Activated T-helper 9 cell treated with anti-CD3 and anti-CD28 coated beads, Interleukin-2, amount 50 U/mL, for 16 hours (primary cell): ENCODE data around the gene VTCN1.
"Not testable (repeated sequence)": the region's sequence is repeated elsewhere in the genome, so short reads cannot be mapped to it uniquely, and the experiment has no call there.

Source experiments
- DNase-seq: peaks from one replicate; pipeline ENCODE4 v3.0.0-alpha.2; 2020; ENCODE audit warnings: low read depth

Gene VTCN1

DNA sequence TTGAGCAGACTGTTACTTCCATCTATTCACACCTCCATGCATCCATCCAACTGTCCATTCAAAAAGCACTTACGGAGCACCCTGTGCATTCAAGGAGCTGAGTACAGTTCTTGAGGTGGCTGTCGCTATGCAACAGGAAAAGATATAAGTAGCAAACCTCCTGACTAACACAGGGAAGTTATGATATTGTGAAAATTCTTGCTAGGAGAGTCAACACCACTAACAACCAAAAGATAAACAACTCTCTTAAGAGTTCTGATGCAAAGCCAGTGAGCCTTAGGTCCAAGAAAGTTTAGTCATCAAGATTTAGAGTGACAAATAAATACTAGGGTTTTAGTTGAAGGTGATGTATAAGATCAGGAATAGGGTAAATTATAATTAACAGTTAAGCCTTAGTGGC lies 44.7 kb downstream of the VTCN1 start:
- no peak for DNase-seq

DNA sequence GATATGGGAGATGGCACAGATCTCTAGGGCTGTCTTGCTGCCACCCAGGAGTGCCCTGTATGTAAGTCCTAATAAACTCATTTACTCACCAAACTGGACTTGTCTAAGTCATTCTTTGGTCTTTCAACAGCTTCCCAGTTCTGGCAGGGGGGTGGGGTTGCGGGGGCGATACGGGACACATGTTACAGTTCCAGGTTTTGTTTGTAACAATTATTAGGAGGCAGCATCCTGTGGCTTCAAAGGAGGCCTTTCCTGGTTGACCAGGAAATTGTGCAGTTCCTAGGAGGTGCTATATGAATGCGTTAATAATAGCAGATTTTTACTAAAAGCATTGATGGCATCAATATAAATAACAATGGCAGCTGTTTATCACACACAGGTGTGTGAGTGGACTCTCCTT lies 46.5 kb downstream of the VTCN1 start:
- DNase-seq: no peak

DNA sequence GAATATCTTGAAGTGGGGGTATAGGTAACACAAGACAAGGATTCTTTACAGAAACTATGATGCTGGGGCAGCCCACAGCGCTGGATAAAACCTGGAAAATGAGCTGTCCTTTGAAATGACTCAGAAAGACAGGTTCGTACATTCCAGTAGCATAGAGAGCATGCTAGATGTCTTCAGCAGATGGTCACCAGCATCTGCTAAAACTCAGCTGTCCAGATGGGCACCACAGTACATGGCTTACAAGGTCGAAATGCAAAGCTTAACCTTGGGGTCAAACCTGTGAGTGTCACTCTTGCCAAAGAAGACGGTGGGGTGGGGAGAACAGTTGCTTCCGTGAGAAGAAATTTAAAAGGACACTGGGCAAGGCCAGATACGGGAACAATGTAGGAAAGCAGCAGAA lies 47.9 kb downstream of the VTCN1 start:
- DNase-seq: no peak

DNA sequence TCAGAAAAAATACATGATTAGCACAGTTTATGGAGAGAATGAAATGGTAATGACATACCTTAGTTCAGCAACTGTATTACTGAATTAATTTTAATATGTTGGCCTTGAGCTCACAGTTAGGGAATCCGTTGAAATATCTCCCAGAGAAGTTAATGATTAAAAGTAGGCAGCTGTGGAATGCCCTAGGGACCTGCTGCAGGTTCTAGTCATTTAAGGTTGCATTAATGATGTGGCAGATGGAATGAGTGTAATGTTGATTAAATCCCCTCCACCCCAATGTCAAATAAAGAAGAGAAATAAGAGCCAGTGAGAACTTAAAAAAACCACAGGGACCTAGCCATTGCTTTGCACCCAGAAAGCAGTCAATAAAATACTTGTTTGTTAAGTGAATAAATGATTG lies 48.8 kb downstream of the VTCN1 start:
- no peak for DNase-seq

DNA sequence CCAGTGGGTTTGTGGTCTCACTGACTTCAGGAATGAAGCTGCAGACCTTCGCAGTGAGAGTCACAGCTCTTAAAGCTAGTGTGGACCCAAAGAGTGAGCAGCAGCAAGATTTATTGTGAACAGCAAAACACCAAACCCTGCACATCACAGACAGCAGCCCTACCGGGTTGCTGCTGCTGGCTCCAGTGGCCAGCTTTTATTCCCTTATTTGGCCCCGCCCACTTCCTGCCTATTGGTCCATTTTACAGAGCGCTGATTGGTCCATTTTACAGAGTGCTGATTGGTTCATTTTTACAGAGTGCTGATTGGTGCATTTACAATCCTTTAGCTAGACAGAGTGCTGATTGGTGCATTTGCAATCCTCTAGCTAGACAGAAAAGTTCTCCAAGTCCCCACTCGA lies 59.4 kb downstream of the VTCN1 start:
- not testable (repeated sequence) for DNase-seq

DNA sequence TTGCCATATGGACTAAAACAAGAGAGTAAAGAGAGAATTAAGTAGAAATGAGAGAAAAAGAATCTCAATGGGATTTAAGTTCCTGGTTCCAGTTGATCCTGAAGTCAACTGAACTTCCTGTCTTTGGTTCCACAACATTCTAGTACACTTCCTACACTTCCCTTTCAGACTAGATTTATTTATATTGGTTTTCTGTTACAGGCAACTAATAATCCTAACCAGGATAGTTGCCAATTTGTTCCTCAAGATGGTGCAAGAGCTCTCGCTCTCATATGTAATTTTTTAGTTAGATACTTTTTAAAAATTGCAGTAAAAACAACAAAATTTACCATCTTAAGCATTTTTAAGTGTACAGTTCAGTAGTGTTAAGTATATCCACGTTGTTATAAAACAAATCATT lies 60.4 kb downstream of the VTCN1 start:
- DNase-seq: no peak

DNA sequence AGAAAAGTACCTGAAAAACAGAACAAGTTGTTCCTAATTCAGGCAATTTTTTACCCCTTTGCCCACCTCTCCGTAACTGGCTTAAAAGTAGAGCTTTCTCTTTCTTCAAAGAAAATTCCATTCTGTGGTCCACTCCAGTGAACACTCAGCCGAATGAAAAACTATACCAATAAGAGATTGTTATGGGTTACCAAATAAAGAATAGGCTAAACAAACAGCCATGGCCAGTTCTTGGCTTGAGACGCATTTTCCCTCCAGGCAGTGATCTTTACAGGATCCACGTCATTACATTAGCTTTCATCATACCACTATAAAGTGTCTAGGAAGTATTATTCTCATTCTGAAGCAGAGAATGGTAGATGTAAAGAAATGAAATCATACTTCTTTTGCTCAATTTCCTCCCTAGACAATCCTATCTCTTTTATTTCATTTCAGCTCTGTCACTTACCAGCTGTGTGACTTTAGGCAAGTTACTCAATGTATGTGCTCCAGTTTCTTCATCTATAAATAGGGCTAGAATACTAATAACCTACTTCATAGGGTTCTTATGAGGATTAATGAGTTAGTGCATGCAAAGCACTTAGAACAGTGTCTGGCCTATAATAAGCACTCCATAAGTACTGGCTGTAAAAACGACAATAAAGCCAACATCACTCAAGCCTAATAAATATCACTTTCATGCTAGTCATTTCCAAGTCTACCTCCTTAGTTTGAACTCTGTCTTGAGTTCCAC lies 62.7 kb downstream of the VTCN1 start:
- no peak for DNase-seq

DNA sequence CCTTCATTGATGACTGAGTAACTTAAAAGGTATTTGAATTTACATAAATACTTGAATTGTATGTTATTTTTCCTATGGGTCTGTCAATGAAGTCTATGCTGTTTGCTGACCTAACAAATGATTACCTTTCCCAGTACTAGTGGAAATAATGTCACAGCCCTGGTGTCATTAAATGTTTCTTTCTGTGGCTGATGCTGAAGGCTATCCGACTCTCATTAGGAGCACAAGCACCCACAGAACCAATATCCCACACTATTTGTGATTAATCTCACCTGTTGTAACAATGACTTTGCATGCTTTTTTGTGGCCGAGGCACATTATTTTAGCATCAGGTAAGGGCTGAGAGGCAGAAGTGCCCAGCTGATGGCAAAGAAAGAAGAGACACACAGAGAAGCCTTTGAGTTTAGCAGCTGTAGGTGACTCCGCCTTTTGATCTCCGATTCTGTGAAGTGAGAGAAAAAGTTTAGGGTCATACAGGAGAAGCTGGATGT lies 63.3 kb downstream of the VTCN1 start:
- DNase-seq: no peak

DNA sequence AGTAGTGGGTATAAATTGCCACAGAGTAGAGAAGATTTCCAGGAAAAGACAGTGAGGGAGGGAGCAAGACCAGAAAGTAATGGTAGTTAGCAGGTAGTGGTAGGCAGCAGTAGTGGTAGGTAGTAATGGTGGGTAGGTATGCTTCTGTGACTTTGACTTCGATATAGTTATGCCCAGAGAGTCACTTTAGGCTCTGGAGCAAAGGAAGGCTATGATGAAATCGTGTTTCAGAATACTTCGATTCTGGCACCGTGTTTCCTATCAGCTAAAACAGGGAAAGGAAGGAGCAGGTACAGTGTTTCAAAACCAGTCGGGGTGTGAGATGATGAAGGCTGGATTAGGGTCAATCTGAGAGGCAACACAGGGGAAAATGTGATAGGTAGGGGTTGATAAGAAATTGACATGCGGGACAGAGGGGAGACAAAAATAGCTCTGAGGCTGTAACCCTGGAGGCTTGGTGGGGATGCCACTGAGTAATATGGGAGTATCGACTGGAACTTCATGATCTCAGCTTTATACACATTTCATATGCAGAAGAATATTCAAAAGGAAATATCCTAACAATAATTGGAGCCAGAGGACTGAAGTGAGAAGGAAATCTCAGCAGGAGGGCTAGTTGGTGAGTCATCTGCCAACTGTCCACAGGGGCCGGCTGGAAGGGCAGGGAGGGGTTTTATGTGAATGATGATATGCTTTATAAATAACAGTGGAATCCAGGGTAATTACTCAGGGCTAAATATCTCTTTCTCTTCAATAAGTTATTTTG lies 64.0 kb downstream of the VTCN1 start:
- DNase-seq: no peak

DNA sequence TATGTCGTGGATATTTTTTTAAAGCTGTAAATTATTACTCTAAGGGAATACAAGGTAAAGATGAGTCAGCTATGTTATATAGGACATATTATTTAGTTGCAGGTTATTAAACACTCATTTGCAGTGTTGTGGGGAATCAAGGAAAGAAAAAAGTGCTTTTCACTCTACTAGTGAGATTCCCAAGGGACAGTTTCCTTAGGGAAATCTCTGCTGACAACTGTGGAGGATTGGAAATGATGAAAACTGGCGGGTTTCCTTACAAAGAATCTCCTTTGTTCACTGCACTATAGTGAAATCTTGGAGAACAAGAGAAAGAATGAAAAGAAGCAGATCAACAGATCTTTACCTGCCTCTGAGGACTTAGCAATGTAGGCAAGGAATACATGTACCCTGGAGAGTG lies 64.7 kb downstream of the VTCN1 start:
- DNase-seq: no peak

DNA sequence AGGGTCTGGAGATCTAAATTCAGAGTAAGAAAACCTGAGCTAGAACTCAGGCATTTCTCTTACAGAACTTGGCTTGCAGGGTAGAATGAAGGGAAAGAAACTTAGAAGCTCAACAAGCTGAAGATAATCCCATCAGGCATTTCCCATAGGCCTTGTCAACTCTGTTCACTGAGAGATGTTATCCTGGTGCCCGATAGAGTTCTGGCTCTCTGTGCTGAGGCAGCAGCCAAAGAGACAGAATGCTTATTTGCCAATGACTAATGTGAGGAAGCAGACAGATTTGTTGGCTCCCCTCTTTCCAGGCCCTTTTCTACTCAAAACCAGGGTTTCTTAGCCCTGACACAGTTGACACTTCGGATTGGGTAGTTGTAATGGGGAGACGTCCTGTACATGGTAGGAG lies 66.9 kb downstream of the VTCN1 start:
- DNase-seq: no peak

DNA sequence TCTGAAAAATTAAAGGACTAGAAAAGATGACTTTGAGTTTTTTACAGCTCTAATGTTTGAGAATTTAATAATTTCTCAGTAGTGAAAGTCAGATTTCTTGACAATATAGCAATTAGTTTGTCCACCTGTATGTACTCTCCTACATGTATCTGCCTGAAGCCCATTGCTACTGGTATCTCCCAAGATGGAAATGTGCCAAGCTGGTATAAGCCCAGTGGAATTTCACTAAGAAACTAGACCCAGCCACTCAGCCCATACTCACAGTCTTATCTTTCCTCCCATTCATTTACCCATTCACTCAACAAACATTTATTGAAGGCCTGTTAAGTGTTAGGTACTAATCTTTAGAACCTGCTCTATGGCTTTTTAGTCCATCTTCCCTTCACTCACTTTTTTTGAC lies 67.6 kb downstream of the VTCN1 start:
- no peak for DNase-seq

DNA sequence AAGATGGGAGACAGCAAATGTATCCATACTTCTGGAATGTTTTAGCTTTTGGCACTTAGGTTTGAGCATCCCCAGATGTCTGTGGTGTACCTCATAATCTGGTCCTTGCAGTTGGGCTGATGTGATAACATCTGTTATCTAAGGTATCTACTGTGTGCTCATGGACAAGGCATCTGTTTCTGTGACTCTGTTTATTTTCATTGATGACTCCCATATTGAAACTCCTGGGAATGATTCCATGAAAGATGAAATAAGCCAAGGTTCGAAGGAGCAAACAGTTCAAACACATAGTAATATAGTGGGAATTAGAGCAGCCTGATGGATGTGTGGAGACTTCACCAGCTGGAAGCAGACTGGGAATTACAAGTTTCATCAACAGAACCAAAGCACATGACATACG lies 68.5 kb downstream of the VTCN1 start:
- no peak for DNase-seq

DNA sequence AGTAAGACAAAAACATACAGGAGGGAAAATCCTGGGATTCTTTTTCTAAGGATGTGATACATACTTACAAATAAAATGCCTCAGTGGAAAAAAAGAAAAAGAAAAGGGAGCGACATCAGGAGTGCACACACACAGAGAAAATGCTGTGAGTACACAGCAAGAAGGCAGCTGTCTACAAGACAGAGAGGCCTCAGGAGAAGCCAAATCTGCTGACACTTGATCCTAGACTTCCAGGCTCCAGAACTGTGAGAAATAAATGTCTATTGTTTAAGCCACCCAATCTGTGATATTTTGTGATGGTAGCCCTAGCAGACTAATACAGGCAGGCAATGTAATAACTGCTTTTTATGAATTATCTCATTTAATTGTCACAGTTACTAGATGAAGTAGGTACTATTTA lies 72.2 kb downstream of the VTCN1 start:
- no peak for DNase-seq

DNA sequence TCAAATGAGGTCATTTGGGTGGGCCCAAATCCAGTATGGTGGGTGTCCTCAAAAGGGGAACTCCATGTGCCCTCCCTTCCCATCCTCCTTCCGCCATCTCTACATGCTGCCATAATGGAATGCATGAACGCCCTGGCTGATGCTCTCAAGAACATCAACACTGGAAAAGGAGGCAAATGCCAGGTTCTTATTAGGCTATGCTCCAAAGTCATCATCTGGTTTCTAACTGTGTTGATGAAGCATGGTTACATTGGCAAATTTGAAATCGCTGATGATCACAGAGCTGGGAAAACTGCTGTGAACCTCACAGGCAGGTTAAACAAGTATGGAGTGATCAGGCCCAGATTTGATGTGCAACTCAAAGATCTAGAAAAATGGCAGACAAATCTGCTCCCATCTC lies 72.6 kb downstream of the VTCN1 start:
- no peak for DNase-seq

DNA sequence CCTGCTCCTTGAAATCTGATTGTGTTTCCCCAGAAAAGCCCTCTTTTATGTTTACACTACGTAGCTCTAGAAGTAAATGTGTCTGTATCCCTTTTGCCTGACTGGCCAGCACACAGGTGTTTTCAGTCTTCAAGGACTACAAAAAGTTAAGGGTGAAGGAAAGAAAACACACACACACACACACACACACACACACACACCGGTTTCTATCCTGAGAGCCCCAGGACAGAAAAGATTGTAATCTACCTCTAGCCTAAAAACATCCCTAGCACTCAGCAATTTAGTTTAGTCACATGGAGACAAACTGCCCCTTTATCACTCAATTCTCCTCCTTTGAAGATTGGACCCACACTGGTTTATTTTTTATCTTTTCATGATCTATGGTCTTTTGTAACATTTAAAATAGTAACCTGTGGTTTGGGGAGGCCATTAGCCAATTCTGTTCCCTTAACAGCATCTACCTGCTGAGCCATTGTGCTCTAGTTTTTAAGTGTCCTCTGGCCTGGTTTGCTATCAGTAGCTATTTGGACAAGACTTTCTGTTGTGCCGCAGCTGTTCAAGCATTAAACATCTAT lies 73.4 kb downstream of the VTCN1 start:
- DNase-seq: no peak

DNA sequence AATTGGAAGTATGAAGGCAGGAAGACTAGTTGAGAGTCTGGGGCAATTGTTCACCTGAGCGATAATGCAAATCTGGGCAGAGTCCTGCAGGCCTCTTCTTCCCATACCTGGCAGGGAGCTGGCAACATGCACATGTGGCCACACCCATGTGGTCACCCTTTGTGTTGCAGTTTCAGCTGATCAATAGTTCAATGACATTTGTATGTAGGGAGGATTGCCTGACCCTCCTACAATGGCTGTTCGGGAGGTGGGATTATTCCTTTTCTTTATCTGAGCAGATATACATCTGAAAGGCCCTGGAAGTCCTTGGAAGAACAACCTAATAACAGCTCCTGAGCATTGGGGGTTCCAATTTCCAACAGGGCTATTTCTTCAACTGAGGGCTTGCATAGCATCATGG lies 74.0 kb downstream of the VTCN1 start:
- no peak for DNase-seq

DNA sequence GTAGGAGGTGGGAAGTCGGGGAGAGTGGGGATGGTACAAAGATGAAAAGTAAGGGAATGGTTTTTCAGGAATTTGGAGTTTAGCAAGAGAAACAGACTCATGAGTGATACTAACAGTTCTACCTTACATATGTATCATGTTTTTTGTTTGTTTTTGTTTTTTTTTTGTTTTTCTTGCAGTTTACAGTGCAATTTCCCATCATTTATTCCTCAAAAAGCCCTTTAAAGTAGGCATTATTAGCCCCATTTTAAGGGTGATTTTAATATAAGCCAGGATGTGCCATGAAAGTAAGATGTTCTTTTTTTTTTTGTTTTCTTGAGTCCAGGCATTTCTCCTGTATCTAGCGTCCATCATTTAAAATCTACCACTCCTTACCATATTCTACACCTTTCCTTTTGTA lies 75.4 kb downstream of the VTCN1 start:
- DNase-seq: no peak

DNA sequence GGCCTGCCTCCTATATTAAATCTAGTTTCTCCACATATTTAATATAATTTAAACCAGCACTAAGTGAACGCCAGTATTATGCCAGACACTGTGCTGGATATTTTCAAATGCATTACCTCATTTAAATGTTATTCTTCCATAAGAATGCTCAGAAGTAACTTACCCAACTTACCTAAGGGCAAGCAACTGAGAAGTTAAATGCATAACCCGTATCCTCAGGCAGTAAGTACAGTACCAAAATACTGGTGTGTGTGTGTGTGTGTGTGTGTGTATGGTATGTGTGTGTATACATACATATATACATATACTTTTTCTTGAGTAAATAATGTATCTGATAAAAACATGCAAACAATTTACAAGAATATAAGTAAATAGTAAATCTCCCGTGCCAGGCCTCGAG lies 80.2 kb downstream of the VTCN1 start:
- DNase-seq: no peak

DNA sequence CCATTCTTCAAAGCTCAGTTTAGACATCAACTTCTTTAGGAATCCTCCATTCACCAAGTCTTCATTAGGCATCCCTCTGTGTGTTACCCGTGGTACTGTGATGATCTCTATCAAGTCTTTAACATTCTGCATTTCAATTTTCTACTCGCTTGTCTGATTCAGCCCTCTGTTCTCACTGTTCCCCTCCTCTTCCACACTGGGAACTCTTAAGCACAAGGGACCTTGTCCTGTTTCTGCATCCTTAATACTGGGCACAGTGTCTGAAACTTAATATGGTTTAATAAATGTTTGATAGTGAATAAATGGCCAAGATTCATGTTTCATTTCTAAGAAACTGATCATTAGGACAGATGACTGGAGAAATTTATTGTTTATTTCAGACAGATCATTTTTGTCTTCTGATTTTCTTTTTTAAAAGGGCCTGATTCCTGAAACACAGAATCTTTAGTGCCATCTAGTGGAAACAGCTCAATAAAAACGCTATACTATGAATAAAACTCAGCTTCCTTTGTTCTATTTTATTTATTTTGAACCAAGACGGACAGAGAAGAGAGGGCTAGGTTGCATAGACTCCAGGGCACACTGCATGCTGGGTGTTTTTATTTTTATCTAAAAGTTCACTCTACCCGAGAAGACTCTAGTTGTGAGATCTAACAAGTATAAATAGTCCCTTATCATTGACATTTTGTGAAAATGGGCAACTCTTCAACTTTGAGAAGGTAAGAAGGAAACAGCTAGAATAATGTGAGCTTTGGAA lies 82.2 kb downstream of the VTCN1 start:
- no peak for DNase-seq

DNA sequence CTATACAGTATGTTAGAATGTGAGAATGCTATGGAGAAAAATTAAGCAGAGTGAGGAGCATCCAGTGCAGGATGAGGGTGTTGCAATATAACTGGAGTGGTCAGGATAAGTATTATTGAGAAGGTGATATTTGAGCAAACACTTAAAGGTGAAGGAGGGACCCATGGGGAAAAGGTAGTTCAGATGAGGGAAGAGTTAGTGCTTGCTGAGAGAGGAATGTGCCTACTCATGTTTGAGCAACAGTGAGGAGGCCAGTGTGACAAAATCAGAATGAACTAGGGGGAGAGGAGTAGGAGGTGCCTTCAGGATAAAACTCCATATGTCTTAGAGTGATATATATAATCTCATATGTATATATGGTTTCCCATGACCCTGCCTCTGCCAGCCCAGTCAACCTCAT lies 82.9 kb downstream of the VTCN1 start:
- no peak for DNase-seq

DNA sequence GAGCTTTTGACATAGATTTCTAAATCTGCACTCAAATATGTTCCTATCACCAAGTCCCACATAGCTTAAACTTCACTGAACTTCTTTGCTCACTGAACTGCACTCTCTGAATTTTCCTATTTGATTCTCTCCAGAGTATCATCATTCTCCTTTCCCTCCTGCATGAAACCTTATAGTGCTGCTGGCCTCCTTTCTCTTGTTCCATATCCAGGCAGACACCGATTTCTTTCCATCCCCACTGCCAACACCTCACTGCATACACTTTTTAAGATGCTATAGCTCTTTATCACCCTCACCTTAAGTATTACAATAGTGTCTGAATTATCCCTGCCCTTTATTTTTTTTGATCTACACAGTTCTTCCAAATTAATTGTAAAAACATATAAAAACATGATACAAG lies 86.1 kb downstream of the VTCN1 start:
- no peak for DNase-seq

DNA sequence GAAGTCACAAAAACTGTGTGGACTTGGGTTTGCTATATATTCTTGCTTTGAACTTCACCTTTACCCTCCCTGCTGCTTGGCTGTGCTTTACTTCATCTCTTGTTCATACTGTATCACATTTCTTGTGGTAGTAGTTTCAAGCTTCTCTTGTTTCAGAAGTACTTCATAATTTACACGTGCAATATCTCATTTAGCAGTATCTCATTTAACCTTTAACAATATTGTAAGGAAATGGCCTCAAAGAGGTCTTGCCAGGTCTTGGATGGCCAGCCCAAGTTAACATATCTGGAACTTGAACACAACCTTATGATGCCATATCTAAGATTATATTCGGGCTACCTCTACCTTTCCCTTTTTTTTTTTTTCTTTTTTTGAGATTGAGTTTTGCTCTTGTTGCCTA lies 87.5 kb downstream of the VTCN1 start:
- no peak for DNase-seq
